ENCODE results near the gene MED8.
"Not testable (repeated sequence)": the region's sequence is repeated elsewhere in the genome, so short reads cannot be mapped to it uniquely, and the experiment has no call there.

The MED8 gene

GRCh38 chr1:43427524-43427923, 37.9 kb upstream of the MED8 start:
- Mint-ChIP-seq H3K4me3 (no peak overlapping the region), H3K9me3 (no peaks in the 10 kb centered on the region), H3K27me3 (no peaks in the 10 kb centered on the region), H3K36me3 (ENCODE audit: low read depth) (peaks cover 66% of the 10 kb centered on the region), H3K27ac (no peak overlapping the region), H3K4me1 (ENCODE audit: low read depth) (no peaks in the 10 kb centered on the region)

- Mint-ChIP-seq H3K27ac (no peak overlapping the region), H3K4me1 (ENCODE audit: low read depth) (no peaks in the 10 kb centered on the region), H3K9me3 (no peaks in the 10 kb centered on the region), H3K36me3 (ENCODE audit: low read depth) (peaks cover 62% of the 10 kb centered on the region), H3K27me3 (no peaks in the 10 kb centered on the region), H3K4me3 (no peak overlapping the region)
These were observed 36.6 kb upstream of the MED8 start for GRCh38 chr1:43426221-43426620.

GRCh38 chr1:43425045-43425444, 35.4 kb upstream of the MED8 start:
- Mint-ChIP-seq H3K27me3 (no peaks in the 10 kb centered on the region), H3K36me3 (ENCODE audit: low read depth) (peaks cover 59% of the 10 kb centered on the region), H3K27ac (no peak overlapping the region), H3K9me3 (no peaks in the 10 kb centered on the region), H3K4me3 (no peak overlapping the region), H3K4me1 (ENCODE audit: low read depth) (no peaks in the 10 kb centered on the region)

DNA sequence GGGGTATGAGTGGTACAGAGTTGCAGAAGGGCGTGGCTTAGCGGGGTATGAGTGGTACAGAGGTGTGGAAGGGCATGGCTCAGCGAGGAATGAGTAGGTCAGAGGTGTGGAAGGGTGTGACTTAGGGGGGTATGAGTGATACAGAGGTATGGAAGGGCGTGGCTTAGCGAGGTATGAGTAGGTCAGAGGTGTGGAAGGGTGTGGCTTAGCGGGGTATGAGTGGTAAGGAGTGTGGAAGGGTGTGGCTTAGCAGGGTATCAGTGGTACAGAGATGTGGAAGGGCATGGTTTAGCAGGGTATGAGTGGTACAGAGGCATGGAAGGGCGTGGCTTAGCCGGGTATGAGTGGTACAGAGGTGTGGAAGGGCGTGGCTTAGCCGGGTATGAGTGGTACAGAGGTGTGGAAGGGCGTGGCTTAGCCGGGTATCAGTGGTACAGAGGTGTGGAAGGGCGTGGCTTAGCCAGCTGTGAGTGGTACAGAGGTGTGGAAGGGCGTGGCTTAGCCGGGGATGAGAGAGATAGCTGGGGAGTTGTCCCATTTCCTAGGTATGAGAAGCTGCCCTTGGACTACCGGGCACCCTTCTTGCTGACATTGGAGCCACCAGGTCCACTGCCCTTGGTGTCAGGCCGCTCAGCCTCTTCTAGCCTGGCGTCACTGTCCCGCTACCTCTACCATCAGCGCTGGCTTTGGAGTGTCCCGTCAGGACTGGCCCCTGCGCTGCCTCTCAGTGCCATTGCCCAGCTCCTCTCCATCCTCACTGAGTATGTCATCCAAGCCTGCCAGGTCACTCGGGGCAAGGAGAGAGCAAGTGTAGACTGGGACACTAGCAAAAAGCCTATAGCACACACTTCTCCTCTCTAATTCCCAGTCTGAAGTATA, 34.3 kb upstream of the MED8 start:
- Mint-ChIP-seq H3K4me3 (no peak overlapping the region), H3K9me3 (no peaks in the 10 kb centered on the region), H3K4me1 (ENCODE audit: low read depth) (no peaks in the 10 kb centered on the region), H3K27ac (no peak overlapping the region), H3K27me3 (no peaks in the 10 kb centered on the region), H3K36me3 (ENCODE audit: low read depth) (peaks cover 54% of the 10 kb centered on the region)

- Mint-ChIP-seq H3K27me3 (no peaks in the 10 kb centered on the region), H3K4me1 (ENCODE audit: low read depth) (no peaks in the 10 kb centered on the region), H3K36me3 (ENCODE audit: low read depth) (peaks cover 50% of the 10 kb centered on the region), H3K27ac (no peak overlapping the region), H3K4me3 (no peak overlapping the region), H3K9me3 (no peaks in the 10 kb centered on the region)
These were observed 33.5 kb upstream of the MED8 start for GRCh38 chr1:43422995-43423671.

DNA sequence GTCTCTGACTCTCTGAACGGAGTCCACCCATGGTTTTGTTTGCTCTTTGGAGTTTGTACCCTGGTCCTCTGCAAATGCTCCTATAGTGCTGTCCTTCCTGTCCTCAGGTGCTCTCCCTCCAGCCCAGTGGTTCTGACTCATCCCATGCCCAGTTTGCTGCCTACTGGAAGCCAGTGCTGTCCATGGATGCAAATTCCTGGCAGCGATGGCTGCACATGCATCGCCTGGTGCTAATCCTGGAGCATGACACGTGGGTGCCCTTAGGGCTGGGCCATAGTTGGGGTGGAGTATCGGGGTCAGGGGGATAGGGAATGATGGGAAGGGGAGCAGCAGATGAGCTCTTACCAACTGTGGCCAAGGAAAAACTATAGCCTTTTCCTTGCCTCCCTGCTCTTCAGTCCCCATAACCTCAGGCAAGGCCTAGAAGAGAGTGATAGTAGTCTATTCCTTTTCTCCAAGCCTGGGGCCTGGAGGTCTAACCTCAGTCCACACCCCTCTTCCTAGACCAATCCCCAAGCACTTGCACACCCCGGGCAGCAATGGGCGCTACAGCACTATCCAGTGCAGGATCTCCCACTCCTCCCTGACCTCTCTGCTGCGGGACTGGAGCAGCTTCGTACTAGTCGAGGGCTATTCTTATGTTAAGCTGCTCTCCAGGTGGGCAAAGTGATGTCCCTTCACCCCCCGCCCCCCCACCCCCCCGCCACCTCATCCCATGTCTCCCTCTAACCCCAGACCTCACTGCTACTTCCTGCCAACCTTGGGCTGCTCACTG, 32.6 kb upstream of the MED8 start:
- H3K27me3 Mint-ChIP-seq: no peaks in the 10 kb centered on the region
- H3K27ac Mint-ChIP-seq: no peak overlapping the region
- H3K9me3 Mint-ChIP-seq: no peaks in the 10 kb centered on the region
- H3K4me3 Mint-ChIP-seq: no peak overlapping the region
- no peaks in the 10 kb centered on the region for H3K4me1 Mint-ChIP-seq (ENCODE audit: low read depth)
- peaks cover 42% of the 10 kb centered on the region for H3K36me3 Mint-ChIP-seq (ENCODE audit: low read depth)

GRCh38 chr1:43421396-43421795, 31.8 kb upstream of the MED8 start:
- Mint-ChIP-seq H3K27ac (no peak overlapping the region), H3K27me3 (no peaks in the 10 kb centered on the region), H3K9me3 (no peaks in the 10 kb centered on the region), H3K4me3 (no peak overlapping the region), H3K4me1 (ENCODE audit: low read depth) (no peaks in the 10 kb centered on the region), H3K36me3 (ENCODE audit: low read depth) (peaks cover 36% of the 10 kb centered on the region)

- no peaks in the 10 kb centered on the region for H3K27me3 Mint-ChIP-seq
- H3K4me3 Mint-ChIP-seq: no peak overlapping the region
These were observed 31.3 kb upstream of the MED8 start for GRCh38 chr1:43420874-43421273.

DNA sequence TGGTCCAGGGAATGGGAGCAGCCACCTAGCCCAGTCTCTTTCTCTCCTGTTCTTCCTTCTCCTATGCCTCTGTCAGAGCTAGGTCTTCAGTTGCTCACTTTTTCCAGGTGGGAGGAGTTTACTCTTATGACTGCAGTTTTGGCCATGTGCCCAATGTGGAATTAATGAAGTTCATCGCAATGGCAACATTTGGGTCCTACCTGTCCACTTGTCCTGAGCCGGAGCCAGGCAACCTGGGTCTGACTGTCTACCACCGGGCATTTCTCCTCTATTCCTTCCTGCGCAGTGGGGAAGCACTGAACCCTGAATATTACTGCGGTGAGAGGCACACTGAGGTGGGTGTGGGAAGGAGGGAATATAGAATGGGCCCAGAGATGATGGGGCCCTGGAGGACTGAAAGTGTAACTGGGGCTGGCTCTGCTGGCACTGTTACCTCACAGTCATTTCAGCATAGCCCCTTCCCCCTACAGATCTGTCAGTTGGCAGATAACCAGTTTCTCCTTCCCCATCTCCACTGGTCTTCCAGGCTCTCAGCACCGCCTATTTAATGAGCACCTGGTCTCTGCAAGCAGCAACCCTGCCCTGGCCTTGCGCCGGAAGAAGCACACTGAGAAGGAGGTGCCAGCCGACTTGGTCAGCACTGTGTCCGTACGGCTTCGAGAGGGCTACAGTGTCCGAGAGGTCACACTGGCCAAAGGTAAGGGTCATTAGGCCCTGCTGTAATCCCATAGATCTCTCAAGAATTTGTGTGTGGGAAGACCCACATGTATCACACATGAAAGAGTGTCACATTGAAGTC, 30.2 kb upstream of the MED8 start:
- no peaks in the 10 kb centered on the region for H3K9me3 Mint-ChIP-seq
- no peaks in the 10 kb centered on the region for H3K27me3 Mint-ChIP-seq
- H3K36me3 Mint-ChIP-seq (ENCODE audit: low read depth): peaks cover 35% of the 10 kb centered on the region
- no peaks in the 10 kb centered on the region for H3K4me1 Mint-ChIP-seq (ENCODE audit: low read depth)
- no peak overlapping the region for H3K27ac Mint-ChIP-seq
- no peak overlapping the region for H3K4me3 Mint-ChIP-seq

More at GRCh38 chr1:43420874-43421273, 31.3 kb upstream of the MED8 start:
- Mint-ChIP-seq H3K9me3 (no peaks in the 10 kb centered on the region), H3K27ac (no peak overlapping the region), H3K4me1 (ENCODE audit: low read depth) (no peaks in the 10 kb centered on the region), H3K36me3 (ENCODE audit: low read depth) (peaks cover 32% of the 10 kb centered on the region)

- no peak overlapping the region for H3K4me3 Mint-ChIP-seq
- peaks cover 37% of the 10 kb centered on the region for H3K36me3 Mint-ChIP-seq (ENCODE audit: low read depth)
- no peaks in the 10 kb centered on the region for H3K9me3 Mint-ChIP-seq
- no peak overlapping the region for H3K27ac Mint-ChIP-seq
- no peaks in the 10 kb centered on the region for H3K4me1 Mint-ChIP-seq (ENCODE audit: low read depth)
- no peaks in the 10 kb centered on the region for H3K27me3 Mint-ChIP-seq
These were observed 29.3 kb upstream of the MED8 start for GRCh38 chr1:43418858-43419257.

DNA sequence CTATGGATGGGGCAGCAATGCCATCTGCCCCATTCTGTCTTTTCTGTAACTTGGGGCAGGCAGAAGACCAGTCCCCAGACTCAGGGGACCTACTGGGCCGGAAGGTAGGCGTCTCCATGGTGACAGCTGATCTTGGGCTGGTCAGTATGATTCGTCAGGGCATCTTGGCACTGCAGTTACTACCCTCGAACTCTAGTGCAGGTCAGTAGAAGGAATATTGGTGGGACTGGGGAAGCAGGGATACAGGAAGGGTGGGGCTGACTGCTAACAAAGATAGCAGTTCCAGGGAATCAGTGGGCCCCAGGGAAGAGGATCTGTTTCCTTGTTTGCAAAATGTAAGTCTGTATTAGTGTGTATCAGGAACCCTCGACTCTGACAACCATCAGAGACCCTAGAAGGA, 26.3 kb upstream of the MED8 start:
- no peak overlapping the region for H3K27ac Mint-ChIP-seq
- no peaks in the 10 kb centered on the region for H3K27me3 Mint-ChIP-seq
- H3K36me3 Mint-ChIP-seq (ENCODE audit: low read depth): peaks cover 29% of the 10 kb centered on the region
- H3K4me3 Mint-ChIP-seq: no peak overlapping the region
- no peaks in the 10 kb centered on the region for H3K9me3 Mint-ChIP-seq
- no peaks in the 10 kb centered on the region for H3K4me1 Mint-ChIP-seq (ENCODE audit: low read depth)

DNA sequence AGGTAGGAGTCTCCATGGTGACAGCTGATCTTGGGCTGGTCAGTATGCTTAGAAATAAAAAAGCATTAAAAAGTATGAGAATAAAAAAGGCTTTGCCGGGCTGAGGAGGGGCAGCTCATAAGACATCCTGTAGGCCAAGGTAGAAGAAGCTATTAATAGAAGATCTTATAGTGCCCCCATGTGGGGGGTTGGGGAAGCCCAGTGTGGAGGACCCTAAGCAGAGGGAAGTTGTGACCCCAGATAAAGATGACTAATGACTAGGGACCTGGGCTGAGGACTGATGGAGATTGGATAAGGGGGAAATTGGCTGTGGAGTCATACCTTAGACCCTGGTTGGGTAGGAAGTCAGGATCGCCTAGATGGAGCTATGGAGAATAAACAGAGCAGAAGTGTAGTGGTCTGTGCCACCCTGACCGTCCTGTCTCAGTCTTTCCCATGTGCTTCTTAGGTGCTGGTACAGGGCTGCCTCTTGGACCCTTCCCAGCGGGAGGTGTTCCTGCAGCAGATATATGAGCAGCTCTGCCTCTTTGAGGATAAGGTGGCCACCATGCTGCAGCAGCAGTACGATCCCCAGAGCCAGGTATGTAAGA, 25.1 kb upstream of the MED8 start:
- no peaks in the 10 kb centered on the region for H3K27me3 Mint-ChIP-seq
- no peaks in the 10 kb centered on the region for H3K9me3 Mint-ChIP-seq
- H3K4me1 Mint-ChIP-seq (ENCODE audit: low read depth): no peaks in the 10 kb centered on the region
- no peak overlapping the region for H3K27ac Mint-ChIP-seq
- H3K36me3 Mint-ChIP-seq (ENCODE audit: low read depth): peaks cover 28% of the 10 kb centered on the region
- no peak overlapping the region for H3K4me3 Mint-ChIP-seq

DNA sequence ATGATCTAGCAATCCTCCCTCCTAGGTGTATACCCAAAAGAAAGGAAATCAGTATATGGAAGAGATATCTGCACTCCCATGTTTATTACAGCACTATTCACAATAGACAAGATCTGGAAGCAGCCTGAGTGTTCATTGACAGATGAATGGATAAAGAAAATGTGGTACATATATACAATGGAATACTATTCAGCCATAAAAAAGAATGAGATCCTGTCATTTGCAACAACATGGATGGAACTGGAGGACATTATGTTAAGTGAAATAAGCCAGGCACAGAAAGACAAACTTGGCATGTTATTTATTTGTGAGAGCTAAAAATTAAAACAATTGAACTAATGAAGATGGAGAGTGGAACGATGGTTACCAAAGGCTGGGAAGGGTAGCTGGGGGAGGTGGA, 23.8 kb upstream of the MED8 start:
- H3K4me3 Mint-ChIP-seq; H3K4me1 Mint-ChIP-seq (ENCODE audit: low read depth); H3K27me3 Mint-ChIP-seq; H3K27ac Mint-ChIP-seq; H3K9me3 Mint-ChIP-seq: not testable (repeated sequence)
- H3K36me3 Mint-ChIP-seq (ENCODE audit: low read depth): peaks cover 36% of the 10 kb centered on the region

GRCh38 chr1:43410571-43410970, 21.0 kb upstream of the MED8 start:
- Mint-ChIP-seq H3K36me3 (ENCODE audit: low read depth) (peaks cover 53% of the 10 kb centered on the region), H3K4me3 (no peak overlapping the region), H3K27me3 (no peaks in the 10 kb centered on the region)

More at GRCh38 chr1:43410571-43410970, 21.0 kb upstream of the MED8 start:
- H3K9me3 Mint-ChIP-seq: no peaks in the 10 kb centered on the region
- H3K4me1 Mint-ChIP-seq (ENCODE audit: low read depth): no peaks in the 10 kb centered on the region
- H3K27ac Mint-ChIP-seq: no peak overlapping the region

All from stimulated activated naive CD8-positive, alpha-beta T cell treated with anti-CD3 and anti-CD28 coated beads, Interleukin-15, Interleukin-2, amounts not matched to agents 100 ng/mL and 50 ng/mL, for 24 hours (primary cell).